Left colon (tissue), 2 donors: ENCODE results near the gene TIMM17A. TPM values are rescaled to one million over a fixed set of nuclear protein-coding genes. Genes with fewer than 3 reads are reported as not detected.

Experiments used
- microRNA-seq, 2 donors: library from miRNA; unstranded; fragments of <30 nt; microRNA quantifications; one replicate each; pipeline versions ENCODE4 v1.1.0 to v1.2.0, GENCODE V29; 2020
- total RNA-seq, 2 donors: library from RNA; stranded (reverse); fragmentation: NEBNext Ultra II Directional; extraction: Animal tissue kit (Norgen Biotek cat#: 25700); gene quantifications; one replicate each; pipeline ENCODE4 v1.2.1, GENCODE V29; 2021
- donor health status: DM: no; HTN: no; CAD: no.
- donor health status: DM: yes; HTN: yes; CAD: no.

The TIMM17A gene
- total RNA-seq, 2 donors from 2014 or later = 53.1 to 60.1 TPM

Small RNA genes lying within 50 kb of the gene (microRNA-seq; reads per million reads assigned to microRNA genes)
- gene MIR6740 = 0.53 to 1.4 reads per million in 2 donors

Other genes with a start within 250 kb of the TIMM17A start
- gene IPO9, start 126.3 kb upstream of the TIMM17A start, total RNA-seq = 10 to 100 TPM; 22.0 to 24.3 TPM
- gene SHISA4, start 66.6 kb upstream of the TIMM17A start, total RNA-seq = 1 to 10 TPM; 1.7 to 2.6 TPM
- 10 to 100 TPM in 1 of 2 donors, 1 to 10 TPM in 1; 9.4 to 58.4 TPM for gene LMOD1, start 9.0 kb upstream of the TIMM17A start, total RNA-seq
- gene RNPEP, start 27.1 kb downstream of the TIMM17A start, total RNA-seq = 100 to 1,000 TPM; 124 to 139 TPM
- 1,000 to 10,000 TPM; 1,089 to 1,608 TPM for gene ELF3, start 55.1 kb downstream of the TIMM17A start, total RNA-seq
- gene GPR37L1, start 167.4 kb downstream of the TIMM17A start, total RNA-seq = 1 to 10 TPM in 1 of 2 donors, under 1 TPM in 1; 0.76 to 2.1 TPM
- gene ARL8A, start 189.2 kb downstream of the TIMM17A start, total RNA-seq = 10 to 100 TPM; 45.4 to 49.2 TPM
- 1 to 10 TPM; 1.8 to 4.7 TPM for gene PTPN7, start 205.1 kb downstream of the TIMM17A start, total RNA-seq
- gene LGR6, start 238.3 kb downstream of the TIMM17A start, total RNA-seq = 1 to 10 TPM; 1.1 to 1.9 TPM